GM23338 (cell line): ENCODE results near the gene CIITA.

Source experiments
- CREB1 ChIP-seq: fragments of 250-450 bp; sonication (Bioruptor Pico); IDR thresholded peaks from 2 replicates; pipeline ENCODE4 v1.5.0; 2020; ENCODE audit warnings: low read depth, mild to moderate bottlenecking, moderate library complexity
- ETS1 ChIP-seq: IDR thresholded peaks from 2 replicates; pipeline ENCODE4 v1.6.1; 2016; ENCODE audit warnings: antibody characterized with exemption
- EZH2 ChIP-seq: fragments of 200-600 bp; sonication (generic); IDR thresholded peaks from one replicate; pipeline ENCODE4 v1.8.0; 2017; ENCODE audit warnings: antibody characterized with exemption, mild to moderate bottlenecking, low read depth; ENCODE audit not compliant: unreplicated experiment
- EZH2phosphoT487 ChIP-seq: fragments of 200-600 bp; sonication (generic); IDR thresholded peaks from one replicate; pipeline ENCODE4 v1.8.1; 2018; ENCODE audit warnings: antibody characterized with exemption; ENCODE audit not compliant: unreplicated experiment
- JUNB ChIP-seq: IDR thresholded peaks from one replicate; pipeline ENCODE4 v1.6.1; 2016; ENCODE audit warnings: antibody characterized with exemption; ENCODE audit not compliant: unreplicated experiment
- NANOG ChIP-seq: IDR thresholded peaks from 2 replicates; pipeline ENCODE4 v1.6.1; 2016; ENCODE audit warnings: antibody characterized with exemption, borderline replicate concordance
- POLR2AphosphoS5 ChIP-seq: IDR thresholded peaks from 2 replicates; pipeline ENCODE4 v1.6.1; 2016; ENCODE audit warnings: antibody characterized with exemption, low read depth
- STAT1 ChIP-seq: IDR thresholded peaks from one replicate; pipeline ENCODE4 v1.6.1; 2016; ENCODE audit warnings: antibody characterized with exemption; ENCODE audit not compliant: unreplicated experiment
- ZNF331 ChIP-seq: fragments of 250-450 bp; sonication (Bioruptor Pico); IDR thresholded peaks from 2 replicates; pipeline ENCODE4 v1.5.0; 2020; ENCODE audit warnings: low read depth, mild to moderate bottlenecking, moderate library complexity
- TF ChIP-seq, protein P1 (sequence below), 2 experiments: fragments of 200-600 bp in 1 of 2; sonication (generic) in 1 of 2; conservative IDR thresholded peaks; 2 replicates each; pipeline versions ENCODE4 v1.5.1 to v1.6.1; 2016 to 2017; ENCODE audit warnings: antibody characterized with exemption in 2 of 2, low read depth in 2 of 2, mild to moderate bottlenecking in 2 of 2, moderate library complexity in 1 of 2
- TF ChIP-seq, protein P2 (sequence below): IDR thresholded peaks from one replicate; pipeline ENCODE4 v1.6.1; 2018; ENCODE audit warnings: antibody characterized with exemption; ENCODE audit not compliant: unreplicated experiment

- no peak for TF ChIP-seq EZH2phosphoT487
- TF ChIP-seq, protein P1, sequence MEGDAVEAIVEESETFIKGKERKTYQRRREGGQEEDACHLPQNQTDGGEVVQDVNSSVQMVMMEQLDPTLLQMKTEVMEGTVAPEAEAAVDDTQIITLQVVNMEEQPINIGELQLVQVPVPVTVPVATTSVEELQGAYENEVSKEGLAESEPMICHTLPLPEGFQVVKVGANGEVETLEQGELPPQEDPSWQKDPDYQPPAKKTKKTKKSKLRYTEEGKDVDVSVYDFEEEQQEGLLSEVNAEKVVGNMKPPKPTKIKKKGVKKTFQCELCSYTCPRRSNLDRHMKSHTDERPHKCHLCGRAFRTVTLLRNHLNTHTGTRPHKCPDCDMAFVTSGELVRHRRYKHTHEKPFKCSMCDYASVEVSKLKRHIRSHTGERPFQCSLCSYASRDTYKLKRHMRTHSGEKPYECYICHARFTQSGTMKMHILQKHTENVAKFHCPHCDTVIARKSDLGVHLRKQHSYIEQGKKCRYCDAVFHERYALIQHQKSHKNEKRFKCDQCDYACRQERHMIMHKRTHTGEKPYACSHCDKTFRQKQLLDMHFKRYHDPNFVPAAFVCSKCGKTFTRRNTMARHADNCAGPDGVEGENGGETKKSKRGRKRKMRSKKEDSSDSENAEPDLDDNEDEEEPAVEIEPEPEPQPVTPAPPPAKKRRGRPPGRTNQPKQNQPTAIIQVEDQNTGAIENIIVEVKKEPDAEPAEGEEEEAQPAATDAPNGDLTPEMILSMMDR (conservative IDR thresholded peaks at IDR 0.05; ENCODE audit: low read depth in 2 of 2): no peak
- no peak for TF ChIP-seq POLR2AphosphoS5
- TF ChIP-seq, protein P2, sequence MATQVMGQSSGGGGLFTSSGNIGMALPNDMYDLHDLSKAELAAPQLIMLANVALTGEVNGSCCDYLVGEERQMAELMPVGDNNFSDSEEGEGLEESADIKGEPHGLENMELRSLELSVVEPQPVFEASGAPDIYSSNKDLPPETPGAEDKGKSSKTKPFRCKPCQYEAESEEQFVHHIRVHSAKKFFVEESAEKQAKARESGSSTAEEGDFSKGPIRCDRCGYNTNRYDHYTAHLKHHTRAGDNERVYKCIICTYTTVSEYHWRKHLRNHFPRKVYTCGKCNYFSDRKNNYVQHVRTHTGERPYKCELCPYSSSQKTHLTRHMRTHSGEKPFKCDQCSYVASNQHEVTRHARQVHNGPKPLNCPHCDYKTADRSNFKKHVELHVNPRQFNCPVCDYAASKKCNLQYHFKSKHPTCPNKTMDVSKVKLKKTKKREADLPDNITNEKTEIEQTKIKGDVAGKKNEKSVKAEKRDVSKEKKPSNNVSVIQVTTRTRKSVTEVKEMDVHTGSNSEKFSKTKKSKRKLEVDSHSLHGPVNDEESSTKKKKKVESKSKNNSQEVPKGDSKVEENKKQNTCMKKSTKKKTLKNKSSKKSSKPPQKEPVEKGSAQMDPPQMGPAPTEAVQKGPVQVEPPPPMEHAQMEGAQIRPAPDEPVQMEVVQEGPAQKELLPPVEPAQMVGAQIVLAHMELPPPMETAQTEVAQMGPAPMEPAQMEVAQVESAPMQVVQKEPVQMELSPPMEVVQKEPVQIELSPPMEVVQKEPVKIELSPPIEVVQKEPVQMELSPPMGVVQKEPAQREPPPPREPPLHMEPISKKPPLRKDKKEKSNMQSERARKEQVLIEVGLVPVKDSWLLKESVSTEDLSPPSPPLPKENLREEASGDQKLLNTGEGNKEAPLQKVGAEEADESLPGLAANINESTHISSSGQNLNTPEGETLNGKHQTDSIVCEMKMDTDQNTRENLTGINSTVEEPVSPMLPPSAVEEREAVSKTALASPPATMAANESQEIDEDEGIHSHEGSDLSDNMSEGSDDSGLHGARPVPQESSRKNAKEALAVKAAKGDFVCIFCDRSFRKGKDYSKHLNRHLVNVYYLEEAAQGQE: no peak
- TF ChIP-seq JUNB: no peak
- no peak for TF ChIP-seq NANOG
- TF ChIP-seq EZH2: no peak
- no peak for TF ChIP-seq CREB1 (CRISPR knock-in tag)
- no peak for TF ChIP-seq ZNF331 (CRISPR knock-in tag)
- no peak for TF ChIP-seq STAT1
- no peak for TF ChIP-seq ETS1
Observed at GRCh38 chr16:10888320-10888937, 11.4 kb downstream of the CIITA start.
